NCI-H1694 treated with DMSO at 0.1 percent for 48 hours (cell line): ENCODE data around the gene VPS45.

Experiments used
- DNase-seq: peaks from one replicate; lab custom pipeline; 2025; lab: John Stamatoyannopoulos, UW

VPS45 gene

DNA sequence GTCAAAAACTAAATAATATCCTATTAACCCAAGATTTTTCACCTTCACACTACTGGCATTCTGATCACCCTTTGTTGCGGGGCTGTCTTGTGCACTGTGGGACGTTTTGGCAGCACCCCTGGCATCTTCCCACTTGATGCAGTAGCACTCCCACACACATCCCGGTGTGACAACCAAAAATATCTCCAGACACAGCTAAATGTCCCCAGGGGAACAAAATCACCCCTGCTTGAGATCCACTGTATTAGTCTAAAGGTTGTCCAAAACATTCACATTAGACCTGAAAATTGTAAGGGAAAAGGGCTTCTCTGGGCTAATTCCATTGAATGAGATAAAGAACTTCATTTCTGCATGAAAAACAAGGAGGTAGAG is 120.0 kb downstream of the VPS45 start:
- DNase-seq, result no peak

DNA sequence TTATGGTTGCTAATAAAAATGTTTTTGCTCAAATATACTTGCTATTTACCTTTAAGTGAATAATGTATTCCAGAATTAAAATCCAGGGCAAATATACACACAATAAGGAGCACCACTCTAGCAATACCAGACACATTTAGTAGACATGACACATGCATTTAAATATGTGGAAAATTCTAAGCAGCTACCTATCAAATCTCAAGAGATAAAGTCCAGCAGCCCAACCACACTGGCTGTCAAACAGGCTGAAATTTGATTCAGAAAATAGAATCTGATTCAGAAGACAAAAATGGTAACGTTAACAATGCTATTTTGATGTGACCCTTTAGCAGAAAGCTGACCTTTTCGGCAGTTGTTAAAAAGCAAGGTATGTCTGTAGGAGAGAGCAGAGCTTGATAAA is 124.4 kb downstream of the VPS45 start:
- DNase-seq, result no peak

DNA sequence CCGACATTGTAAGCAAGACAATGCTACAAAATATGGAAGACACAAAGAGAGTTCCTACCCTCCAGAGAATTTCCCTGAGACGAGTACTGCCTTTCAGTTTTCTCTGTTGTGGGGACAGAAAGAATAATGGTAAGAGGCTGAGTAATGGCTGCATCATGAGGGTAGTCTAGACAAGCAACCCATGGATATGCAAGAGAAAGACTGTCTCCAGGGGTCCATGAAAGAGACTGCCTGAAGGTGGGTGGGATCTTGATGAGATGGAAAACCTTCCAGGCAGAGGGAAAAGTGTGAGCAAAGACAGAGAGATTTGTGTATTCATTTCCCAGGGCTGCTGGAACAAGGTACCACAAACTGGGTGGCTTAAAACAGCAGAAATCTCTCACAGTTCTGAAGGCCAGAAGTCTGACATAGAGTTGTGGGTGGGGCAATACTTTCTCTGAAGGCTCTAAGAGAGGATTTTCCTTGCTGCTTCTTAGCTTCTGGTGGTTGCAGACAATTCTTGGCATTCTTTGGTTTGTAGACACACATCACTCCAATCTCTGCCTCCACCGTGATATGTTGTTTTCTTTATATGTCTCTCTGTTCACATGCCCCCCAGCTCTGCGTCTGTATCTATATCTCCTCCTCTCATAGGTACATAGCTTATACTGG is 126.9 kb downstream of the VPS45 start:
- no peak for DNase-seq
